Measurements from ENCODE around the gene RELN. TPM values are rescaled to one million over a fixed set of nuclear protein-coding genes. Genes with fewer than 3 reads are reported as not detected.
"Not testable (repeated sequence)": the region's sequence is repeated elsewhere in the genome, so short reads cannot be mapped to it uniquely, and the experiment has no call there.

Gene RELN
- total RNA-seq, 1 experiment from 2014 or later: 0.20 TPM

GRCh38 chr7:103821092-103821491 lies 168.4 kb downstream of the RELN start:
- CTCF ChIA-PET: no interaction called here
- no peak for TF ChIP-seq MAX (IDR thresholded peaks at IDR 0.05)
- no peak for TF ChIP-seq POLR2A (IDR thresholded peaks at IDR 0.05; ENCODE audit: borderline replicate concordance, extremely low read depth, insufficient read depth, insufficient read length)
- no peaks in the 10 kb centered on the region for H3K9me2 ChIP-seq (ENCODE audit: insufficient read depth)
- H3K4me2 ChIP-seq (ENCODE audit: low read length): no peak overlapping the region
- no peak overlapping the region for H3K9ac ChIP-seq (ENCODE audit: low read length)
- no TSS peak for BruUV-seq (replicated peaks)
- no peak overlapping the region for H2AFZ ChIP-seq (ENCODE audit: low read depth, low read length, poor library complexity, severe bottlenecking)
- no peaks in the 10 kb centered on the region for H3K79me2 ChIP-seq (ENCODE audit: insufficient read depth, low read length)
- no peaks in the 10 kb centered on the region for H3K27me3 ChIP-seq (ENCODE audit: insufficient read depth, low read length)
- H3K4me1 ChIP-seq (ENCODE audit: control insufficient read depth in 1 of 2, insufficient read depth in 2 of 2, low read length in 2 of 2): no peaks in the 10 kb centered on the region
- H3K9me3 ChIP-seq (ENCODE audit: control insufficient read depth in 1 of 2, insufficient read depth in 1 of 2, low read depth in 1 of 2, low read length in 2 of 2): no peaks in the 10 kb centered on the region
- POLR2A ChIA-PET: no interaction called here
- no peak overlapping the region for H3K27ac ChIP-seq (ENCODE audit: low read depth, low read length)
- intact Hi-C loops (cut with micrococcal nuclease): no loop called here
- RAD21 ChIA-PET (ENCODE audit: low non-redundant PET in 1 of 2, low total read pairs in 2 of 2, uncharacterized antibody in 2 of 2, unreplicated experiment in 2 of 2): no interaction called here
- H3K4me3 ChIP-seq (replicated peaks in 1 of 2; ENCODE audit: low read depth in 1 of 2, low read length in 2 of 2): no peak overlapping the region
- no peaks in the 10 kb centered on the region; the same call in 1 of the 2 replicates for H4K20me1 ChIP-seq (ENCODE audit: insufficient read depth)
- DNase-seq (ENCODE audit: low read depth, low spot score) (no peak), ATAC-seq (no peak)
- no peaks in the 10 kb centered on the region for H3K36me3 ChIP-seq (ENCODE audit: control insufficient read depth in 1 of 2, insufficient read depth in 2 of 2, low read length in 2 of 2)

DNA sequence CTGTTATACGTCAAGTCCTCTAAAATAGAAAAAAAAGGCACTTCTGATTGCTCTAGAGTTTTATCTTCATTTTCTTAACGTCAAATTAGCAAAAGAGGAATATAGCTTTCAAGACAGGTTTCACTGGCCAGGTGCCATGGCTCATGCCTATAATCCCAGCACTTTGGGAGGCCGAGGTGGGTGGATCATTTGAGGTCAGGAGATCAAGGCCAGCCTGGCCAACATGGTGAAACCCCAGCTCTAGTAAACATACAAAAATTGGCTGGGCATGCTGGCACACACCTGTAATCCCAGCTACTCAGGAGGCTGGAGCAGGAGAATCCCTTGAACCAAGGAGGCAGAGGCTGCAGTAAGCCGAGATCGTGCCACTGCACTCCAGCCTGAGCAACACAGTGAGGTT lies 173.5 kb downstream of the RELN start:
- H2AFZ ChIP-seq (ENCODE audit: low read depth, low read length, poor library complexity, severe bottlenecking); DNase-seq (ENCODE audit: low read depth, low spot score); H3K9me3 ChIP-seq (ENCODE audit: control insufficient read depth in 1 of 2, insufficient read depth in 1 of 2, low read depth in 1 of 2, low read length in 2 of 2); BruUV-seq (replicated peaks); CTCF ChIA-PET; H3K79me2 ChIP-seq (ENCODE audit: insufficient read depth, low read length); RAD21 ChIA-PET (ENCODE audit: low non-redundant PET in 1 of 2, low total read pairs in 2 of 2, uncharacterized antibody in 2 of 2, unreplicated experiment in 2 of 2); H3K4me1 ChIP-seq (ENCODE audit: control insufficient read depth in 1 of 2, insufficient read depth in 2 of 2, low read length in 2 of 2); H3K9me2 ChIP-seq (ENCODE audit: insufficient read depth); intact Hi-C loops (cut with micrococcal nuclease); H3K36me3 ChIP-seq (ENCODE audit: control insufficient read depth in 1 of 2, insufficient read depth in 2 of 2, low read length in 2 of 2); ATAC-seq; H4K20me1 ChIP-seq (ENCODE audit: insufficient read depth); H3K9ac ChIP-seq (ENCODE audit: low read length); H3K4me2 ChIP-seq (ENCODE audit: low read length); H3K4me3 ChIP-seq (replicated peaks in 1 of 2; ENCODE audit: low read depth in 1 of 2, low read length in 2 of 2); H3K27ac ChIP-seq (ENCODE audit: low read depth, low read length); POLR2A ChIA-PET; H3K27me3 ChIP-seq (ENCODE audit: insufficient read depth, low read length): not testable (repeated sequence)

DNA sequence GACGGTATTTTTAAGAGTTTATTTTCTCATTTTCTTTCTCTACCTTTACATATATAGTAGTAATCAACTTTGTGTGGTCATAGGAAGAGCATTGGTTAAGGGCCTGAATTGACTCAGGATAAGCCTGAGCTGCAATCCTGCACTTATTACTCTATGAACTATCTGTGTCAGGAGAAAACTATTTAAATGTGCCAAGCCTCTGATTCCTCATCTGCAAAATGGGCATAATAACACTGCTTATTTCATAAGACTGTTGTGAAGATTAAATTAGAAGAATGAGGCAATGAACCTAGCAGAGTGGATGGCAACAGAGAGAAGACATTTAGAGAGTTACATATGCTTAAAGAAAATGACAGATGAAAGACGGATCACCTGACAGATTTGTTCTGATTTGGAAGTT lies 175.5 kb downstream of the RELN start:
- ChIA-PET CTCF (no interaction called here), RAD21 (ENCODE audit: low non-redundant PET in 1 of 2, low total read pairs in 2 of 2, uncharacterized antibody in 2 of 2, unreplicated experiment in 2 of 2) (no interaction called here), POLR2A (no interaction called here)
- H3K36me3 ChIP-seq (ENCODE audit: control insufficient read depth in 1 of 2, insufficient read depth in 2 of 2, low read length in 2 of 2): no peaks in the 10 kb centered on the region
- peaks cover 12% of the 10 kb centered on the region; the same call in 1 of the 2 replicates for H3K27me3 ChIP-seq (ENCODE audit: insufficient read depth, low read length)
- H2AFZ ChIP-seq (ENCODE audit: low read depth, low read length, poor library complexity, severe bottlenecking): no peak overlapping the region
- no peaks in the 10 kb centered on the region for H3K9me3 ChIP-seq (ENCODE audit: control insufficient read depth in 1 of 2, insufficient read depth in 1 of 2, low read depth in 1 of 2, low read length in 2 of 2)
- H3K27ac ChIP-seq (ENCODE audit: low read depth, low read length): no peak overlapping the region
- H3K4me3 ChIP-seq (replicated peaks in 1 of 2; ENCODE audit: low read depth in 1 of 2, low read length in 2 of 2): no peak overlapping the region
- H3K4me1 ChIP-seq (ENCODE audit: control insufficient read depth in 1 of 2, insufficient read depth in 2 of 2, low read length in 2 of 2): no peaks in the 10 kb centered on the region
- DNase-seq (ENCODE audit: low read depth, low spot score) (no peak), ATAC-seq (no peak)
- intact Hi-C loops (cut with micrococcal nuclease): no loop called here
- no peak overlapping the region for H3K9ac ChIP-seq (ENCODE audit: low read length)
- no peaks in the 10 kb centered on the region for H3K9me2 ChIP-seq (ENCODE audit: insufficient read depth)
- no peaks in the 10 kb centered on the region for H4K20me1 ChIP-seq (ENCODE audit: insufficient read depth)
- H3K4me2 ChIP-seq (ENCODE audit: low read length): no peak overlapping the region
- H3K79me2 ChIP-seq (ENCODE audit: insufficient read depth, low read length): no peaks in the 10 kb centered on the region
- no TSS peak for BruUV-seq (replicated peaks)
- TF ChIP-seq ZBTB33 (IDR thresholded peaks at IDR 0.05; ENCODE audit: extremely low read depth, insufficient replicate concordance, low read length): no peak
- no peak for TF ChIP-seq POLR2AphosphoS5 (IDR thresholded peaks at IDR 0.05; ENCODE audit: low read depth, low read length)
- no peak for TF ChIP-seq CTCF (IDR thresholded peaks at IDR 0.05 in 2 of 3, conservative IDR thresholded peaks at IDR 0.05 in 1 of 3; ENCODE audit: borderline replicate concordance in 1 of 3, insufficient read depth in 1 of 3, low read depth in 2 of 3, low read length in 2 of 3)

Measured in HCT116 (cell line).